ENCODE measurements around the gene MFAP2. TPM values are rescaled to one million over a fixed set of nuclear protein-coding genes. Genes with fewer than 3 reads are reported as not detected.

The MFAP2 gene
- total RNA-seq, 4 donors from 2014 or later, result 3.9 to 16.0 (median 5.4) TPM

GRCh38 chr1:16969651-16970050, 10.8 kb downstream of the MFAP2 start:
- H3K4me3 ChIP-seq (ENCODE audit: low read depth, poor library complexity, severe bottlenecking), result no peak overlapping the region
- no peak for TF ChIP-seq POLR2A (IDR thresholded peaks at IDR 0.05)
- no peak for TF ChIP-seq CTCF (IDR thresholded peaks at IDR 0.05)
- no peak for DNase-seq (ENCODE audit: low spot score in 2 of 2)
- WGBS, 2 donors, result 90 to 95% methylated on average over 9 to 10 of the region's 12 CpGs
- intact Hi-C loops (cut with DNase I; ENCODE audit: low total_unique reads), result no loop called here

- no peak for DNase-seq (ENCODE audit: low spot score in 2 of 2)
- WGBS, 2 donors, result 85 to 92% methylated on average over 13 to 14 of the region's 14 CpGs
- TF ChIP-seq POLR2A (IDR thresholded peaks at IDR 0.05) (no peak), CTCF (IDR thresholded peaks at IDR 0.05) (no peak)
Observed at GRCh38 chr1:16969057-16969611, 11.3 kb downstream of the MFAP2 start.

GRCh38 chr1:16968372-16968771, 12.0 kb downstream of the MFAP2 start:
- DNase-seq (ENCODE audit: low spot score in 2 of 2), result no peak
- 98 to 100% methylated on average over 3 of the region's 3 CpGs for WGBS, 2 donors
- intact Hi-C loops (cut with DNase I; ENCODE audit: low total_unique reads), result no loop called here
- no peak overlapping the region for H3K4me3 ChIP-seq (ENCODE audit: low read depth, poor library complexity, severe bottlenecking)
- TF ChIP-seq CTCF (IDR thresholded peaks at IDR 0.05), result no peak
- no peak for TF ChIP-seq POLR2A (IDR thresholded peaks at IDR 0.05)

More at GRCh38 chr1:16969057-16969611, 11.3 kb downstream of the MFAP2 start:
- no peak overlapping the region for H3K4me3 ChIP-seq (ENCODE audit: low read depth, poor library complexity, severe bottlenecking)
- intact Hi-C loops (cut with DNase I; ENCODE audit: low total_unique reads), result no loop called here

GRCh38 chr1:16967962-16968361, 12.5 kb downstream of the MFAP2 start:
- TF ChIP-seq POLR2A (IDR thresholded peaks at IDR 0.05) (no peak), CTCF (IDR thresholded peaks at IDR 0.05) (no peak)
- WGBS, 2 donors, result 94% methylated on average over 12 to 18 of the region's 21 CpGs
- no peak overlapping the region for H3K4me3 ChIP-seq (ENCODE audit: low read depth, poor library complexity, severe bottlenecking)
- intact Hi-C loops (cut with DNase I; ENCODE audit: low total_unique reads), result no loop called here
- DNase-seq (ENCODE audit: low spot score in 2 of 2), result no peak

GRCh38 chr1:16967095-16967575, 13.3 kb downstream of the MFAP2 start:
- intact Hi-C loops (cut with DNase I; ENCODE audit: low total_unique reads), result no loop called here
- H3K4me3 ChIP-seq (ENCODE audit: low read depth, poor library complexity, severe bottlenecking), result no peak overlapping the region
- TF ChIP-seq CTCF (IDR thresholded peaks at IDR 0.05) (no peak), POLR2A (IDR thresholded peaks at IDR 0.05) (no peak)
- 51 to 52% methylated on average over 7 of the region's 7 CpGs for whole genome bisulfite sequencing, 2 donors
- DNase-seq (ENCODE audit: low spot score in 2 of 2), result no peak

- DNase-seq (ENCODE audit: low spot score in 2 of 2), result no peak
- TF ChIP-seq POLR2A (IDR thresholded peaks at IDR 0.05), result no peak
- no peak for TF ChIP-seq CTCF (IDR thresholded peaks at IDR 0.05)
- WGBS, 2 donors, result 96% methylated on average over 22 of the region's 22 CpGs
- intact Hi-C loops (cut with DNase I; ENCODE audit: low total_unique reads), result no loop called here
- no peak overlapping the region for H3K4me3 ChIP-seq (ENCODE audit: low read depth, poor library complexity, severe bottlenecking)
Observed at GRCh38 chr1:16966282-16966681, 14.1 kb downstream of the MFAP2 start.
